SU-DHL-6 (cell line): ENCODE results near the gene HASPIN.

Experiments used
- H2AFZ ChIP-seq: fragments of 200-600 bp; sonication (generic); 2 replicates; pipeline ENCODE4 v1.6.1; 2014; ENCODE audit warnings: low read depth, mild to moderate bottlenecking, moderate library complexity, mixed read lengths, antibody characterized with exemption, low read length; ENCODE audit not compliant: severe bottlenecking
- H3F3A ChIP-seq: fragments of 200-600 bp; shearing (Covaris generic); 2 replicates; pipeline ENCODE4 v1.6.0; 2016; ENCODE audit warnings: antibody characterized with exemption, mild to moderate bottlenecking; ENCODE audit not compliant: insufficient read depth
- H3K27ac ChIP-seq: fragments of 200-600 bp; sonication (generic); 2 replicates; pipeline ENCODE4 v1.5.1; 2016; ENCODE audit warnings: low read depth, mild to moderate bottlenecking, low read length, moderate library complexity, mixed read lengths
- H3K27me3 ChIP-seq: fragments of 200-600 bp; sonication (generic), shearing (Covaris generic); 2 replicates; pipeline ENCODE4 v1.6.0; 2014; ENCODE audit warnings: mild to moderate bottlenecking, low read length
- H3K36me3 ChIP-seq: fragments of 200-600 bp; sonication (generic); 2 replicates; pipeline ENCODE4 v1.6.1; 2014; ENCODE audit warnings: mild to moderate bottlenecking, low read length, mixed read lengths
- H3K4me2 ChIP-seq: fragments of 300-600, 200-600 bp; shearing (Covaris generic), sonication (generic); 2 replicates; pipeline ENCODE4 v1.6.0; 2014; ENCODE audit warnings: low read length, low read depth, mild to moderate bottlenecking; ENCODE audit not compliant: poor library complexity, severe bottlenecking
- H3K4me3 ChIP-seq: fragments of 200-600 bp; sonication (generic); 2 replicates; pipeline ENCODE4 v1.5.1; 2014; ENCODE audit warnings: antibody characterized with exemption, low read length, mild to moderate bottlenecking, mixed read lengths; ENCODE audit not compliant: insufficient read depth, poor library complexity, severe bottlenecking
- H3K79me2 ChIP-seq: fragments of 200-600 bp; sonication (generic); 2 replicates; pipeline ENCODE4 v1.6.1; 2014; ENCODE audit warnings: mild to moderate bottlenecking, low read length, moderate library complexity; ENCODE audit not compliant: insufficient read depth
- H3K9ac ChIP-seq: fragments of 200-600 bp; sonication (generic); 2 replicates; pipeline ENCODE4 v1.7.0; 2014; ENCODE audit warnings: mild to moderate bottlenecking, low read length
- H3K9me2 ChIP-seq: fragments of 200-600 bp; sonication (generic); replicated peaks from 2 replicates; pipeline ENCODE4 v1.6.1; 2014; ENCODE audit warnings: low read length; ENCODE audit not compliant: insufficient read depth
- H3K9me3 ChIP-seq: fragments of 200-600 bp; sonication (generic); 2 replicates; pipeline ENCODE4 v1.6.1; 2014; ENCODE audit warnings: low read length, mixed read lengths; ENCODE audit not compliant: insufficient read depth
- H4K20me1 ChIP-seq: fragments of 200-600 bp; sonication (generic); 2 replicates; pipeline ENCODE4 v1.6.1; 2014; ENCODE audit warnings: low read depth, mild to moderate bottlenecking, antibody characterized with exemption, low read length, moderate library complexity, mixed read lengths
- EZH2phosphoT487 ChIP-seq: fragments of 200-600 bp; sonication (generic), shearing (Covaris generic); conservative IDR thresholded peaks from 2 replicates; pipeline ENCODE4 v1.6.1; 2018; ENCODE audit warnings: mild to moderate bottlenecking, antibody characterized with exemption, low read length, moderate library complexity, mixed read lengths
- TF ChIP-seq, protein P1 (sequence below): fragments of 200-600 bp; sonication (generic); IDR thresholded peaks from one replicate; pipeline ENCODE4 v1.5.1; 2017; ENCODE audit warnings: antibody characterized with exemption, mild to moderate bottlenecking, low read length, moderate library complexity; ENCODE audit not compliant: insufficient read depth, poor library complexity, severe bottlenecking

The HASPIN gene

DNA sequence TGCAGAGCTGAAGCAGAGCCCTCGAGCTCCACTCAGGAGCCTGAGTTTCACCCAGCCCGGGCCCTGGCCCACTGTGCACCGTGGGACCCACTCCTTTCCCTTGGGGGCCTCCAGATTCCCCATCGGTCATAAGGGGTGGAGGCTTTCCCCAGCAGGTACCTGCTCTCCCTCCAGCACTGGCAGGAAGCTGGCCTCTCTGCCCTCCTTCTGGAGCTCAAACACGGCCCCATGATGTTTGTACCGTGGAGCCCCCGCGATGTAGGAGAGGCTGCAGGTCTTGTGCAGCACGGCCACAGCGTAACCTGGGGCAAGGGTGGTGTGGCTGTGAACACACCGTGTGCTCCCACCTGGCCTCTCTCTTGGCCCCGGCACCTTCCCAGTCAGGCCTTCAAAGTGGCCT, 29.9 kb downstream of the HASPIN start:
- Histone ChIP-seq H3K27me3 (no peaks in the 10 kb centered on the region), H3K9me2 (no peaks in the 10 kb centered on the region), H3K9ac (no peak overlapping the region), H3K4me3 (no peak overlapping the region), H3K27ac (no peak overlapping the region), H3K9me3 (no peaks in the 10 kb centered on the region), H3K36me3 (no peaks in the 10 kb centered on the region), H3F3A (peaks cover 6% of the 10 kb centered on the region; the same call in 1 of the 2 replicates), H3K4me2 (no peak overlapping the region), H4K20me1 (no peaks in the 10 kb centered on the region), H2AFZ (no peak overlapping the region), H3K79me2 (no peaks in the 10 kb centered on the region)
- TF ChIP-seq, protein P1, sequence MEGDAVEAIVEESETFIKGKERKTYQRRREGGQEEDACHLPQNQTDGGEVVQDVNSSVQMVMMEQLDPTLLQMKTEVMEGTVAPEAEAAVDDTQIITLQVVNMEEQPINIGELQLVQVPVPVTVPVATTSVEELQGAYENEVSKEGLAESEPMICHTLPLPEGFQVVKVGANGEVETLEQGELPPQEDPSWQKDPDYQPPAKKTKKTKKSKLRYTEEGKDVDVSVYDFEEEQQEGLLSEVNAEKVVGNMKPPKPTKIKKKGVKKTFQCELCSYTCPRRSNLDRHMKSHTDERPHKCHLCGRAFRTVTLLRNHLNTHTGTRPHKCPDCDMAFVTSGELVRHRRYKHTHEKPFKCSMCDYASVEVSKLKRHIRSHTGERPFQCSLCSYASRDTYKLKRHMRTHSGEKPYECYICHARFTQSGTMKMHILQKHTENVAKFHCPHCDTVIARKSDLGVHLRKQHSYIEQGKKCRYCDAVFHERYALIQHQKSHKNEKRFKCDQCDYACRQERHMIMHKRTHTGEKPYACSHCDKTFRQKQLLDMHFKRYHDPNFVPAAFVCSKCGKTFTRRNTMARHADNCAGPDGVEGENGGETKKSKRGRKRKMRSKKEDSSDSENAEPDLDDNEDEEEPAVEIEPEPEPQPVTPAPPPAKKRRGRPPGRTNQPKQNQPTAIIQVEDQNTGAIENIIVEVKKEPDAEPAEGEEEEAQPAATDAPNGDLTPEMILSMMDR = no peak
- no peak for TF ChIP-seq EZH2phosphoT487

DNA sequence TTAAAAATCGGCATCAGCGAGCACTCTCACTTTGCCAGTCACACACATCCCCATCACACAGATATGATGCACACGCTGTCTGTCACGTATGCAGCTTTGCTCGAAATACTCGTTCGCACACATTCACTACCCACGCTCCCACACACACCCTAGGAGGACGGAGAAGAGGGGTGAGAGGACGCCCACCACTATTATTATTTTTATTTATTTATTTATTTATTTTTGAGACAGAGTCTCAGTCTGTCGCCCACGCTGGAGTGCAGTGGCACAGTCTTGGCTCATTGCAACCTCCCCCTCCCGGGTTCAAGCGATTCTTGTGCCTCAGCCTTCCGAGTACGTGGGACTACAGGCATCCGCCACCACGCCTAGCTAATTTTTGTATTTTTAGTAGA, 30.4 kb downstream of the HASPIN start:
- Histone ChIP-seq H3K79me2 (no peaks in the 10 kb centered on the region), H3K27me3 (no peaks in the 10 kb centered on the region), H3K4me3 (no peak overlapping the region), H3F3A (peaks cover 6% of the 10 kb centered on the region; the same call in 1 of the 2 replicates), H3K27ac (no peak overlapping the region), H3K9me3 (no peaks in the 10 kb centered on the region), H3K9me2 (no peaks in the 10 kb centered on the region), H3K36me3 (no peaks in the 10 kb centered on the region), H4K20me1 (no peaks in the 10 kb centered on the region), H2AFZ (no peak overlapping the region), H3K4me2 (no peak overlapping the region), H3K9ac (no peak overlapping the region)
- TF ChIP-seq, protein P1 = no peak
- no peak for TF ChIP-seq EZH2phosphoT487

DNA sequence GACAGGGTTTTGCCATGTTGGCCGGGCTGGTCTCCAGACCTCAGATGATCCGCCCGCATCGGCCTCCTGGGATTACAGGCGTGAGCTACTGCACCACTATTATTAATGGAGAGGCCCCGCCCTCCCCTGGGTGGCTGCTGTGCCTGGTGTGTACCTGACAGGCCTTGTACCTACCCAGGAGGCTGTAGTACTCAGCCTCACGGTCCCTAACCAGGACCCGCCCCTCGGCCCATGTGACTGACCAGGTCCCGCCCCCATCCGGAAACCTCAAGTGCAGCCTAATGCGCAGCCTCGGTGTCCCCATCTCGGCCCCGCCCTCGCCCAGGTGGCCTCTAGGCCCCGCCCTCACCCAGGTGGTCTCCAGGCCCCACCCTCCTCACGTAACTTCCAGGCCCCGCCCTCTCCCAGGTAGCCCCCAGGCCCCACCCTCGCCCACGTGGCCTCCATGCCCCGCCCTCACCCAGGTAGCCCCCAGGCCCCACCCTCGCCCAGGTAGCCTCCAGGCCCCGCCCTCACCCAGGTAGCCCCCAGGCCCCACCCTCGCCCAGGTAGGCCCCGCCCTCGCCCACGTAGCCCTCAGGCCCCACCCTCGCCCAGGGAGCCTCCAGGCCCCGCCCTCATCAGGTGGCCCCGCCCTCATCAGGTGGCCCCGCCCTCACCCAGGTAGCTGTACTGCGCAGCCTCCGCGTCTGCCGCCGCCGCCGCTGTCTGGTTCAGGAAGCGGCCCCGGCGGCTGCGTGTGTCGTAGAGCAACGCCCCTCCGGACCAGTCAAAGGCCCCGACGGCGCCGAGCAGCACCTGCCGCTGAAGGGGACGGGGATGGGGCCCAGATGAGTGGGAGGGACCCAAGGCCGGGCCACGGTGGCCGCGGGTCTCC, 31.0 kb downstream of the HASPIN start:
- Histone ChIP-seq H3K9ac (peak overlapping the region; percentile 41; the same call in 1 of the 2 replicates), H3K9me3 (peaks cover under 1% of the 10 kb centered on the region; the same call in 1 of the 2 replicates), H3K27ac (no peak overlapping the region), H3K36me3 (no peaks in the 10 kb centered on the region), H3K79me2 (no peaks in the 10 kb centered on the region), H3F3A (peaks cover 6% of the 10 kb centered on the region; the same call in 1 of the 2 replicates), H3K27me3 (no peaks in the 10 kb centered on the region), H2AFZ (peak overlapping the region; percentile 92), H4K20me1 (no peaks in the 10 kb centered on the region), H3K9me2 (no peaks in the 10 kb centered on the region), H3K4me2 (peak overlapping the region; percentile 34), H3K4me3 (no peak overlapping the region)
- TF ChIP-seq, protein P1 = no peak
- no peak for TF ChIP-seq EZH2phosphoT487
